ENCODE data around the gene HES4.

Gene HES4

DNA sequence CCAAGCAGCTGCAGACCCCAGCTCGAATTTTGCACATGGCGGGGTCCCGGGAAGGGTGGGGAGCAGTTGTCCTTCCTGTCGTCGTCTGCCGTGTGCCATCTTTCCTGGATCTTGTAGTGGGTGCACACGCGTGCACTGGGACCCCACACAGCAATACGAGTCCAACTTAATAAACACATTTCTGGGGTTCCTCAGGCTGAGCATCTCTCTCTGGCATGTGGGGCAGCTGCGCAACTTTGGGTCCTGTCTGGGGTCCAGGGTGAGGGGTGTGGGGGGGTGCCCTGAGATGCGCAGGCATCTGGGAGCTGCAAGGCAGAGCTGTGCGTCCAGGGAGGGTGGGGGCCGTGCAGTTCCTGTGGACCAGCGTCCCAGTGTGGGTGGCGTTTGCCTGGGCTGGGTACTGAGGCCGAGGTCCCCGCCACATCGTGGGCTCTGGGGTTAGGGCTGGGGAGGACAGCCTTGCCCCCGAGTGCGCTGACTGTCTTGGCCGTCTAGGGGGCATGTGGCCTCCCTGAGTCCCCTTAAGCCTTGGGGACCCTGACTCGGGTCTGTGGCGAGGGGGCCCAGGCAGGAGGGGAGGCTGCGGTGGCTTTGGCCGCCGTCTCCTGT, 34.3 kb downstream of the HES4 start:
- DNase-seq = no peak

- no peak for DNase-seq
These were observed 35.0 kb downstream of the HES4 start for GRCh38 chr1:964691-965525.

GRCh38 chr1:963746-964525, 36.0 kb downstream of the HES4 start:
- DNase-seq = no peak

GRCh38 chr1:963301-963651, 36.6 kb downstream of the HES4 start:
- no peak for DNase-seq

DNA sequence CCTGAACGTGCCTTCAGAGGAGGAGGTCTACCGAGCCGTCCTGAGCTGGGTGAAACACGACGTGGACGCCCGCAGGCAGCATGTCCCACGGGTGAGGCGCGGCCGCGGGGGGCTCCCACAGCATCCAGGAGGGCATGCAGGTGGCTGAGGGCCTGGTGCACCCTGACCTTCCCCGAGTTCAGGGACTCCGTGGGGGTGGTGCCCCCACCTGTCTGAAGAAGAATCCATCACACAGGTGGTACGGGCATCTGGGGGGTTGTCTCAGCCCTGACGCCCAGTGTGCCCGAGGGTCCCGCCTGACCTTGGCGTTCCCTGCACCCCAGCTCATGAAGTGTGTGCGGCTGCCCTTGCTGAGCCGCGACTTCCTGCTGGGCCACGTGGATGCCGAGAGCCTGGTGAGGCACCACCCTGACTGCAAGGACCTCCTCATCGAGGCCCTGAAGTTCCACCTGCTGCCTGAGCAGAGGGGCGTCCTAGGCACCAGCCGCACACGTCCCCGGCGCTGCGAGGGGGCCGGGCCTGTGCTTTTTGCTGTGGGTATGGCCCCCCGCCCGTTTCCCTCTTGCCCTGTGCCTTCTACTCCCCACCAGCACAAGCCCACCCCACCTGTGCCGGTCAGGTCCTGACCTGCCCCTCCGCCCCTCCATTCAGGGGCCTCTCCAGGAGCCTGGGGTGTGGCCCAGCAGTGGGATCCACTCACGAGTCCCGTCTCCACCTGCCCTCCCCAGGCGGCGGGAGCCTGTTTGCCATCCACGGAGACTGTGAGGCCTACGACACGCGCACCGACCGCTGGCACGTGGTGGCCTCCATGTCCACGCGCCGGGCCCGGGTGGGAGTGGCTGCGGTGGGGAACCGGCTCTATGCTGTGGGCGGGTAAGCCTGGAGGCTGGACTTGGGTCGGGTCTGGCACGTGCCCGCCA, 37.3 kb downstream of the HES4 start:
- no peak for DNase-seq

- no peak for DNase-seq
These were observed 38.7 kb downstream of the HES4 start for GRCh38 chr1:961132-961669.

GRCh38 chr1:960363-961131, 39.4 kb downstream of the HES4 start, which contains the start of gene KLHL17:
KLHL17 (plus strand) TSS chr1:960584; CDS start chr1:960694, 110 bp downstream.
- DNase-seq = peak; percentile 72

DNA sequence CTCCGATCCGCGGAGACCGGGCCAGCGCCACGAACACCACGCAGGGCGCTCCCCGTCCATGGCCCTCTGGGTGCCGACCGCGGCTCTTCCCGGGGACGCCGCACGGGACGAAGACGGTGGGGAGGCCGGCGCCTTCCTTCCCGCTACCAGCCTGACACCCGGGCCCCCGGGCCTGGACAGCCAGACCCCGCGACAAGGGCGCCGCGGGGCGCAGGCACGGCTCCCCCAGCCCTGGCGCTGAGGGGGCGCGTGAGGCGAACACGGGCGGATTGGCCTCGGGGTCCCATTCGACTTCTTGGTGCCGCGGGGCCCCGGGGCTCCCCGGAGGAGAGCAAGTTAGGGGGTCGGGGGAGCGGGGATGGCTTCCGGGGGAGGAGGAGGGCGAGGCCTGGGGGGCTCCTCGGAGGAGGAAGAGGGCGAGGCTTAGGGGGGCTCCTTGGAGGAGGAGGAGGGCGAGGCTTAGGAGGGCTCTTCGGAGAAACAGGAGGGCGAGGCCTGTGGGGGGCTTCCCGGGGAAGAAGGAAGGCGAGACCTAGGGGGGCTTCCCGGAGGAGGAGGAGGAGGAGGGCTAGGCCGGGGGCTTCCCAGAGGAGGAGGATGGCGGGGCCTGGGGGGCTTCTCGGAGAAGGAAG, 40.0 kb downstream of the HES4 start:
- DNase-seq = no peak

GRCh38 chr1:958823-959730, 40.8 kb downstream of the HES4 start, which contains the start of gene NOC2L:
NOC2L (minus strand) TSS chr1:959256; CDS start chr1:959240, 16 bp downstream.
- peak; percentile 88 for DNase-seq

- no peak for DNase-seq
These were observed 43.3 kb downstream of the HES4 start for GRCh38 chr1:956636-957035.

DNA sequence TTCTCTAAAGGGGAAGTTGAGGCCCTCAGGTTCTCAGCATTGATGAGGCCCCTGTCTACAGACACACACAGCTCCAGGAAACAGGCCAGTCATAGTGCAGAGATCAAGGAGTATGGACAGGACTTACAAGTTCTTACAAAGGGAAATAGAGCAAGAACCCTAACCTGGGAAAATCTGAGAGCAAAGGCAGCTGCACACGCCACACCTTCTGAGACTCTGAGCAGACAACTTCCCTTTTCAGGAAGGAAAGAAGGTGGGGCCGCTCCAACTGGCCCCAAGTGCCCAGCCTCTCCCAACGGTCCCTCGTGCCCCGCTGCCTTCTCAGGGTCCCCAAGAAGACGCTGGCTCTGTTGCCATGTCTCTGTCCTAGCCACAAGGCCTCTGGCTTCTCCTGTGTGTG, 44.4 kb downstream of the HES4 start:
- DNase-seq = no peak

GRCh38 chr1:954927-955326, 45.0 kb downstream of the HES4 start:
- no peak for DNase-seq

DNA sequence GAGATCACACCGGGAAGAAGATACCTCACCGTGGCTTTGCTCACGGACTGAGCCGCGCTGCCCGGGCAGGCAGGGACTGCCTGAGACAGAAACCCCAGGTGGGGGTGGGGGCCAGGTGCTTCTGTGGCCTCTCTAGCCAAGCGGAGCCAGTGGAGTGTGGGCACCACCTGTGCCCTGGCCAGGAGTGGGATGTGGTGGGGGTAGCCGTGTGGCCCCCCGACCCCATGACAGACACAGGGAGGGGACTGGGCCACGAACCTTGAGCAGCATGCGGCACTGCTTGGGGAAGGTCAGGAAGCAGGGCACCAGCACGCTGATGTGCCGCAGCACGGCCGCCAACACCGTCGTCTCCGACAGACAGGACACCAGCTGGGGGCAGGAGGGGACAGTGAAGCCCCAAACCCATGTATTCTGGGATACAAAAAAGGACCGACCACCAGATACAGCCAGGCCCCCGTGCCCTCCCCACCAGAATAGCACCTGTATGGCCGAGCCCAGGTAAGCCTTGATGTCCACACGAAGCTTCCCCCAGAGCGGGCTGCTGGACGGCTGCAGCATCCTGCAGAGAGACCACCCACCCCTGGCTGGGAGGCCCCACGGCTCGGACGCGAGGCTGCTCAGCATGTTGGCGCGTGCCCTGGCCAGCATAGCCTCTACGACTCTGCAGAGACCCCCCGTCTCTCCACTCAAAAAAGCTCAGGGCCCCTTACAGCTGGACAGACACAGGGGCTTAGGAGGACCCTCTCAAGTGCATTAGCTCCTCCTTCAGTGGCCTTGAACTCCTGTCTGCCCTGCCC, 46.2 kb downstream of the HES4 start:
- DNase-seq = no peak

- no peak for DNase-seq
These were observed 47.3 kb downstream of the HES4 start for GRCh38 chr1:952603-953002.

GRCh38 chr1:952201-952600, 47.7 kb downstream of the HES4 start:
- DNase-seq = no peak

- no peak for DNase-seq
These were observed 48.5 kb downstream of the HES4 start for GRCh38 chr1:951364-951763.

GRCh38 chr1:950881-951280, 49.0 kb downstream of the HES4 start:
- no peak for DNase-seq

DNA sequence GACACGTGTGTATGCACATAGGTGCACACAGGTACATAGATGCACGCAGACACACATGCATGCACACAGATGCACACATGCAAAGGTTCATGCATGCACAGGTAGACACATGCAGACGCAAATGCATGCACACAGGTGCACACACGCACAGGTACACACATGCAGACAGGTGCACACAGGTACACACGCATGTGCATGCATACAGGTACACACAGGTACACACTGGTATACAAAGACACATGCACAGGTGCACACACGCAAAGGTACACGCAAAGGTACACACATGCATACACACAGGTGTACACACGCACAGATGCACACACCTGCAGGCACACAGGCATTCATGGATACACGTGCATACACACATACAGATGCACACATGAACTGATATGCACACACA, 49.6 kb downstream of the HES4 start:
- no peak for DNase-seq
